DMS53 (cell line): ENCODE data around the gene DAB2IP.

Source experiments
- DNase-seq: peaks from one replicate; lab custom pipeline; 2025; lab: John Stamatoyannopoulos, UW

Gene DAB2IP

DNA sequence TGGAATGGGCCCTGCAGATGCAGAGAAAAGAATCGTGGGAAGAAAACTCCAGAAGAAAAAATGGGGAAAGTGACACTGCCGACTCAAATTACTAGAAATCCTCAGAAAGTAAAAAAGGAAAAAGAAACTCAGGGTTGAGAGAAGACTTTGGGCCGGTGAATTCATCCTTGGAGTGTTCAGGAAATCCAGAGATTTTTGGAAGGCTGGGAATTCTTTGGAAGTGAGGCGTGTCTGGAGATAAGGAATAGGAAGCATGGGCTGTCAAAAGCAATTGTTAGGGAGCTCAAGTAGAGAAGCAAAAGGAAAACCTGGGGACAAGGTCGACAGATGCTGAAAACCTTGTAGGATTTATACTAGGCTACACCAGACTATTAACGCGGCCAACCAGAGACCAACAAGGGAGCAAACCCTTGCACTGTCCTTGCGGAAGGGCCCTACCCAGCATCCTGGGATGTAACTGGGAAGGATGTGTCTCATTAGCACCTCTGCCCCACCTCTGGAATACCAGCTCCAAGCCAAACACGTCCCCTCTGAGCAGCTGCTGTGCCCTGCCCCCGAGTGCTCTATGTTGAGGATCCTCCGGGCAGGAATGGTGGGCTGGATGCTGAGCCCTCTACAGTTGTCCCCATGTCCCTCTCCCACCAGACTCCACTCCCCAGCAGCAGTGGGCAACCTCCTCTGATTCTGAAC lies 11.6 kb downstream of the DAB2IP start:
- no peak for DNase-seq

- DNase-seq = no peak
These were observed 12.2 kb downstream of the DAB2IP start for GRCh38 chr9:121663591-121663990.

- no peak for DNase-seq
These were observed 14.9 kb downstream of the DAB2IP start for GRCh38 chr9:121666294-121666693.

- DNase-seq = no peak
These were observed 15.8 kb downstream of the DAB2IP start for GRCh38 chr9:121667214-121667613.

DNA sequence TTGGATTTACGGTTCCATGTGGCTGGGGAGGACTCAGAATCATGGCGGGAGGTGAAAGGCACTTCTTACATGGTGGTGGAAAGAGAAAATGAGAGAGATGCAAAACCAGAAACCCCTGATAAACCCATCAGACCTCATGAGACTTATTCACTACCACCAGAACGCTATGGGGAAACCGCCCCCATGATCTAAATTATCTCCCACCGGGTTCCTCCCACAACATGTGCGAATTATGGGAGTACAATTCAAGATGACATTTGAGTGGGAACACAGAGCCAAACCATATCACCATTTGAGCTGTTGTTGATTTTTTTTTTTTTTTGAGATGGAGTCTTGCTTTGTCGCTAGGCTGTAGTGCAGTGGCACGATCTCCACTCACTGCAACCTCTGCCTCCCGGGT lies 16.5 kb downstream of the DAB2IP start:
- no peak for DNase-seq

GRCh38 chr9:121670431-121670830 lies 19.0 kb downstream of the DAB2IP start:
- DNase-seq = no peak

DNA sequence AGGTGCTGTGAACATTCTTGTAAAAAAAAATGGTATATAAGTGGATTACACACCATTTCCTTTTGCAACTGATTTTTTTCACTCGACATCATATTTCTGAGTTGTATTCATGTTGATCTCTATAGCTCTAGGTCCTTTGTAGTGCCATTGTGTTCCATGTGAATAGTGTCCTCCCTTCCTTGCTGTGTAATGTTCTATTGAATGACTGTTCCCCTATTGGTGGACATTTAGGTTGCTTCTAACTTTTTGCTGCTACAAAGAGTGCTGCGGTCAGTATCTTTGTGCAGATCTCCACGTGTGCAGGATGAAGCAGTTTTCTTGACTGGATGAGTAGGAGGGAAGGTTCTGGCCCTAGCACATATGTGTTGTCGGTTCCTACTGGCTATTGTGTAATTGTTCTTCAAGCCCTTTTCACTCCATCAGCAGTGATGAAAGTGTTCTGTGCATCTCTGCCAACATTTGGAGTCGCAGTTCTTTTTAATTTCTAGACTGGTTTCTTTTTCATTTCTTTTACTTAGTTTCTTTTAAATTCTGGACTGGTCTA lies 20.2 kb downstream of the DAB2IP start:
- DNase-seq = no peak

- peak; percentile 47 for DNase-seq
These were observed 20.8 kb downstream of the DAB2IP start for GRCh38 chr9:121672213-121672612.

DNA sequence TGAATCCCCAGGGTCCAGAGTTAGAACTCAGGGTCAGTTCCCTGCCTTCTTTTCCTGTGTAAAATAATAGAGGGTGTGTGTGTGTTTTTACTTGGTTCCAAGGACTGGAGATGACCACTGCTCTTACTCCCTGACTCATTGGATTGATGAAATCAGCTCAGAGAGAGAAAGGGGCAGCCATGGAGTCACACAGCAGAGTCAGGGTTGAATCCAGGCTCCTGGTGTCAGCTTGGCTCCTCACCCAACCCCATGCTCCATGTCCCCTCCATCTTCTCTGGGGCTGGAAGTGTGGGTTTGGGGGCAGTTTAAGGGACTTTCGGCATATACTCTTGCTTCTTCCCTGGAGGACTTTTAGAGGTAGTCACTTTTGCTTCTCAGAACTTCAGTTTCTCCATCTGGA lies 21.6 kb downstream of the DAB2IP start:
- no peak for DNase-seq

GRCh38 chr9:121673576-121673975 lies 22.1 kb downstream of the DAB2IP start:
- no peak for DNase-seq

DNA sequence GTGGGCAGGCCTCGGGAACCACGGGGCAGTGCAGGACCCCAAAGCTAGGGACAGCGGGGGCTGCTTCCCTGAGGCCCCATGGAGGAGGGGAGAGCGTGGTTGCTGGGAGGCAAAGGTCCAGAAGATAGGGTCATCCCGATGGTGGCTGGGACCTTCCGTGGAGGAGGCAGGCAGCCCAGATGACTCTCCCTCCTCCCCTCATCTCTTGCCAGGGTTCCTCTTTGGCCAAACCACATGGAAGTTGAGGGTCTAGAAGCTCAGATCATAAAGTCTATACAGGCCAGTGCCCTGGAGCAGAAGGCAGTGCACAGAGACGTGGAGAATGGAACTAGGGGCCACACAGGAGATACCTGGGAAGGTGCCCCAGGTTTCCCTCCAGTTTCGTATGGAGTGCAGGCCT lies 22.6 kb downstream of the DAB2IP start:
- DNase-seq = no peak

DNA sequence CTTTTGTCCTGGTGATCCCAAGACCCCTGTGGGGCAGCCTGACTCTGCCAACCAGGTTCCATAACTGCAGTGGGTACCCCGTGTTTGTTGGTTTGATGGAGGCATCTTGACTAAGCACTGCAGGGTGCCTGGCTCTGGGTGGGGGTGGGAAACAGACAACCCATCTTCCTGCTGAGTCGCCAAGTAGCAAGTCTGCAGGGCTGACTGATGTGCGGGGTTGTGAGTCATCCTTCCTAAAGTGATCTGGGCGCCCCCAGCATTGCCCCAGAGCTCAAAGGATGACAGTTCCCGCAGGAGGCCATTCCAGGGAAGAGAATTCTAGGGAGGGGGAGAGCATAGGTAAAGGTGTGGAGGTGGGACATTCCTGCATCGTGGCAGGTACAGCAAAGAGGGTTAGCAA lies 23.5 kb downstream of the DAB2IP start:
- DNase-seq = no peak

DNA sequence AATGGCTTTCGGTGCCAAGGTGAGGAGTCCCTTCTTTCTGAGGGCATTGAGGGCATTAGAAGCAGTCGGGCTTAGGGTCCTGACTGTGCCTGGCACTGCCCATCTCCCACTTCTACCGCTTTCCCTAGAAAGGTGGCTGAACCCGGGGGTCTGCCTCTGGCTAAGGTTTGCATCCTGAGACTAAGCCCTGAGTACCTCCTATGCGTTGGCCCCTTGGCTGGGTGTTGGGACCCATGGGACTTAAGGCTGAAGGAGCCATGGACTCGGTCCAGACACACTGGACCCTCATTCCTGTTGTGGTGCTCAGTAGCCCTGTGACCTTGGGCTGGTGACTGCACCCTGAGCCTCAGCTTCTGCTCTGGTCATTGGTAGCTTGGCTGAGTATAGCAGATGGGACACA lies 23.9 kb downstream of the DAB2IP start:
- no peak for DNase-seq

DNA sequence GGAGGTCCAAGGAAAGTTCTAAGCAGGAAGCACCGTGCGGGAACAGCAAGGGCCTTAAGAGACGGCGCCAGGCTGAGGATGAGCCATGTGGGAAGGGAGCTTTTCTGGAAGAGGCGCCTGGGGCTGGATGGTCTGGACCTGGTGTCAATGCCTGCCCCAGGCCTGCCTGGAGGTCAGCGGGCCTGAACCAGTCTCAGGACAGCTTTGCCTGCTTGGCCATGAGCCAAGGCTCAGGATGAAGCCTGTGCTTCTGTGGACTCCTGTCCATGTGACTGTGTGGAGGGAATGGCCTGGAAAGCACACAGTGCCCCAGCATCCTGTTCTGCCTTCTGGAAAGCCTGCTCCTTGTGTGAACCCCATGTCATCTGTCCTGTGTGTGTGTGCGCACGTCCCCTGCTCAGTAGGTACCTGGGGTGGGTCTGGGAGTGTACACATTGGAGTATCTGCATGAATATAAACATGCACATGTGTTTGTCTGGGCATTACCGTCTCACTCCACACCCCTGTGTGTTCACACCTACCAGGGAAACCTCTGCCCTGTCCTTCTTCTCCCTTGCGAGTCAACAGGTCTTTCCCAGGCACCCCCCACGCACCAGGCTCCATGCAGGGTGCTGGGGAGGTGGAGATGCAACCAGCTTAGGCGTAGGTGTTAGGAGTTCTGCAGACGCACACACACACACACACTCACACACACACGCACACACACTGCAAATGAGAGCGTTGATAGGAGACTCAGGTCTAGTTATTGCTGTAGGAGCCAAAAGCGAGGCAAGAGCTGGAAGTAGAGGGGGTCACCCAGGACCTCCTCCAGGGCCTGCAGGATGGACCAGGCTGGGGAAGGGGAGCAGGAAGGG lies 24.8 kb downstream of the DAB2IP start:
- DNase-seq = peak; percentile 34

DNA sequence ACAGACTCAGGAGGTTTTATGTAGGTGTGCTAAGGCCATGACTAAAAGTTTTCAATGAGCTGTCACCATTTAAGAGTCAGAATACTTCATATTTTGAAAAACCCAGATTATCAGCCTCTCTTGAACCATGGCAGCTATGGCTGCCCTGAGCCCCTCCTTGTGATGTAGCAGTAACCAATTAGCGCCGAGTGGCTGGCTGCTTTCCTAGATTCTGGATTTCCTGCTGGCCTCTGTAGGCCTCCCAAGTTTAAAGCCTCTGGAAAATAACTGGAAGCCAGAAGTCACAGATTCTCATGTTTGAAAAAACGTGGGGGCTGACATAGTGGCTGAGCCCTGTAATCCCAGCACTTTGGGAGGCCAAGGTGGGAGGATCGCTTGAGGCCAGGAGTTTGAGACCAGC lies 25.5 kb downstream of the DAB2IP start:
- DNase-seq = no peak

- DNase-seq = no peak
These were observed 27.1 kb downstream of the DAB2IP start for GRCh38 chr9:121678501-121679022.

DNA sequence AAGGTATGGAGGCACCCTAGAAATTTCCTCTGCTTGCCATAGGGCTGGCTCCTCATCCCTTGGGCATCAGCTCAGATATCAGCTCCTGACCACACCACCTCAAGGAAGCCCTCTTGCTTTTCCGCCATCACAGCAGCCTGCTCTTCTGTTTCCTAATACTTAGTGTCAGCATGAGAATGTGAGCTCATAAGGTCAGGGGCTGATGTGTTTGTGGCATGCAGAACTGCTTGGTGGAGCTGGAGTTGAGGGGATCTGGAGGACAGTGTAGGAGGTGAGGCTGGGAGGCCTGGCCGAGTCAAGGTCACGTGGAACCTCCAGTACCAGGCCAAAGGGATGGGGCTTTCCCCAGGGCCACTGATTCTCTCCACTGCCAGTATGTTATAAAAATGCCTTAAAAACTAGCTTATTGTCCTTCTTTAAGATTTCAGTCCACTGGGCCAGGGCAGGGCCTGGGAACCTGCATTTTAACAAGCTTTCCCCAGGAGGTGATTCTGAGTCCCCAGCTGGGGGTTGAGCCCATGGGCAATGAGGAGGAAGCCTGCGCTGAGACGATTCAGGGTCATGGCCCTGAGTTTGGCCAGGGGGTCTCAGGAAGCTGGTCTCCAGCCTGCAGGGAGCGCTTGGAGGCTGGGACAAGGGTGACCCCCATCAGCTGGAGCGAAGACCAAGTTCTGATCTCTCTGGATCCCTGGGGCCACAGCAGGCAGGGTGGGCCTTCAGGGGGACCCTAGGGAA lies 28.6 kb downstream of the DAB2IP start:
- no peak for DNase-seq

DNA sequence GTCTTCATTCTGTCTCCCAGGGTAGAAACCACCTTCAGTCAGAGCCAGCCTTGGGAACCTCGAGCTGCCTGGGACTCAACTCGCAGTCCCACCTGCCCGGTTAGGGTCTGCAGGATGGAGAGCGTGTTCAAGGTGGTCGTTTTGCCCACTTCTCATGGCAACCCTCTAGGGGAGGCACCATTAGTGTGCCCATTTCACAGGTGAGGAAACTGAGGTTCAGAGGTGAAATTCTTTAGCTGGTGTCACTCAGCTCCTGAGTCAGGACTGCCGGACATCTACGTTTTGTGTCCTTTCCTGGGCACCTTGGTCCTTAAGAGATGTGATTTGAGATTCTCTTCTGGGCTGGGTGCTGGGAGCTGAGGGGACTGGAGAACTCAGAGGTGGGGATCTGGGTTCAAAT lies 30.0 kb downstream of the DAB2IP start:
- DNase-seq = no peak

GRCh38 chr9:121682201-121682600 lies 30.8 kb downstream of the DAB2IP start:
- DNase-seq = no peak

DNA sequence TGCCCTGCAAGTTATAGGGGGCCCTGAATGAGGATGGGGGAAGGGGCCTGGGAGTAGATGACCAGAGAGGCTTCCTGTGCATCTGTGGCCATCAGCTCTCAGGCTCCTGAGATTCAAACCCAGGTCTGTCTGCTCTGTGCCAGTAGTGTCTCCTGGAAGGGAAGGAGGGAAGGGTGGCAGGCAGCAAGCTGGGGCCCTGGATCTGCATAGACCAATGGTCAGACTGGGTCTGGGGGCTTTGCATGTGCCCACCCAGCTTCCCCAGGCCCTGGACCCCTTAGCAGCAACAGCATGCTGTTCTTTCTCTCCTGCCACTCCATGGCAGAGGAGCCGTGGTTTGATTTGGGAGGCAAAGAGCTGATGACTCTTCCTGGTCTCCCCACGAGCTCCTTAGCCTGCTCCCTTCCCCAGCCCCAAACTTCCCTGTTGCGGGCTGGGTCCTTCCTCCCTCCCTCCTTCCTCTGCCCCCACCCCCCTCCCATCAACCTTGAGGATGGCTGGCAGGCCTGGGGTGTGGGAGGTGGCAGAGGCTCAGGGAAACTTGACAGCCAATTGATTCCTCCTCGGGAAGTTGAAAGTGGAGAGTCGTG lies 31.6 kb downstream of the DAB2IP start:
- DNase-seq = no peak

- no peak for DNase-seq
These were observed 32.2 kb downstream of the DAB2IP start for GRCh38 chr9:121683652-121684051.
